HFF-Myc (cell line): ENCODE data around the gene MACF1.

Experiments
- DNase-seq: peaks from one replicate; pipeline ENCODE4 v3.0.0-alpha.2; 2011; ENCODE audit warnings: low read depth; ENCODE audit errors: extremely low read depth
- H3K4me3 ChIP-seq: replicated peaks from 2 replicates; pipeline ENCODE4 v1.5.1; 2011; ENCODE audit warnings: low read depth, mild to moderate bottlenecking, control low read depth, low read length
- CTCF ChIP-seq: IDR thresholded peaks from 2 replicates; pipeline ENCODE4 v1.5.1; 2012; ENCODE audit warnings: mild to moderate bottlenecking, low read depth, low read length, control low read depth; ENCODE audit errors: missing control alignments

MACF1 gene

GRCh38 chr1:39332828-39333227 is 128.3 kb downstream of the MACF1 start:
- DNase-seq = no peak
- no peak overlapping the region for H3K4me3 ChIP-seq
- TF ChIP-seq CTCF = no peak

- DNase-seq = no peak
- H3K4me3 ChIP-seq = no peak overlapping the region
- no peak for TF ChIP-seq CTCF
Observed at GRCh38 chr1:39333296-39333695, 128.8 kb downstream of the MACF1 start.

GRCh38 chr1:39335216-39335615 is 130.7 kb downstream of the MACF1 start:
- TF ChIP-seq CTCF = no peak
- H3K4me3 ChIP-seq = no peak overlapping the region
- DNase-seq = no peak

GRCh38 chr1:39337067-39337466 is 132.6 kb downstream of the MACF1 start:
- H3K4me3 ChIP-seq = no peak overlapping the region

GRCh38 chr1:39342776-39343175 is 138.3 kb downstream of the MACF1 start:
- TF ChIP-seq CTCF = no peak
- DNase-seq = no peak
- H3K4me3 ChIP-seq = no peak overlapping the region

More at GRCh38 chr1:39337067-39337466, 132.6 kb downstream of the MACF1 start:
- no peak for TF ChIP-seq CTCF
- DNase-seq = no peak

GRCh38 chr1:39344394-39345154 is 140.1 kb downstream of the MACF1 start:
- H3K4me3 ChIP-seq = no peak overlapping the region
- no peak for DNase-seq
- no peak for TF ChIP-seq CTCF

- H3K4me3 ChIP-seq = no peak overlapping the region
- DNase-seq = no peak
- no peak for TF ChIP-seq CTCF
Observed at GRCh38 chr1:39346872-39347271, 142.4 kb downstream of the MACF1 start.
